Mesenchymal stem cell (in vitro differentiated cells and primary cell): ENCODE results near the gene LST1.

Experiments
- DNase-seq: peaks from one replicate; pipeline ENCODE4 v3.0.0-alpha.2; 2013
- H2AFZ ChIP-seq: one replicate; pipeline ENCODE4 v1.6.1; 2013; ENCODE audit warnings: low read depth, mild to moderate bottlenecking, control low read depth, inconsistent platforms, low read length, moderate library complexity
- H2AK5ac ChIP-seq: 2 replicates; pipeline ENCODE4 v1.6.1; 2013; ENCODE audit warnings: low read length, moderate library complexity, mild to moderate bottlenecking, inconsistent platforms; ENCODE audit not compliant: severe bottlenecking
- H2BK120ac ChIP-seq: one replicate; pipeline ENCODE4 v1.6.1; 2013; ENCODE audit warnings: low read depth, mild to moderate bottlenecking, inconsistent platforms, low read length, moderate library complexity
- H2BK12ac ChIP-seq, 2 experiments: one replicate each; pipeline ENCODE4 v1.6.1; 2013; ENCODE audit warnings: inconsistent platforms in 2 of 2, low read length in 2 of 2, mild to moderate bottlenecking in 2 of 2, moderate library complexity in 2 of 2, control low read depth in 1 of 2
- H2BK15ac ChIP-seq: one replicate; pipeline ENCODE4 v1.6.1; 2013; ENCODE audit warnings: mild to moderate bottlenecking, low read depth, inconsistent platforms; ENCODE audit not compliant: poor library complexity, severe bottlenecking
- H2BK5ac ChIP-seq: 2 replicates; pipeline ENCODE4 v1.6.1; 2013; ENCODE audit warnings: low read depth, mild to moderate bottlenecking, low read length, control low read depth, inconsistent platforms; ENCODE audit not compliant: poor library complexity, severe bottlenecking
- H3K14ac ChIP-seq, 2 experiments: one replicate each; pipeline ENCODE4 v1.6.1; 2013; ENCODE audit warnings: inconsistent platforms in 2 of 2, low read length in 2 of 2, control low read depth in 1 of 2, mild to moderate bottlenecking in 1 of 2, moderate library complexity in 1 of 2
- H3K18ac ChIP-seq, 2 experiments: one replicate each; pipeline ENCODE4 v1.6.1; 2013; ENCODE audit warnings: inconsistent platforms in 2 of 2, low read length in 2 of 2, control low read depth in 1 of 2, low read depth in 1 of 2, mild to moderate bottlenecking in 1 of 2
- H3K23ac ChIP-seq, 2 experiments: one replicate each; pipeline ENCODE4 v1.6.1; 2013; ENCODE audit warnings: inconsistent platforms in 2 of 2, low read length in 2 of 2, mild to moderate bottlenecking in 2 of 2, moderate library complexity in 2 of 2, control low read depth in 1 of 2
- H3K27ac ChIP-seq: 2 replicates; pipeline ENCODE4 v1.5.1; 2013; ENCODE audit warnings: mild to moderate bottlenecking, moderate library complexity, low read length, control low read depth, inconsistent platforms; ENCODE audit not compliant: poor library complexity, severe bottlenecking
- H3K27me3 ChIP-seq, 2 experiments: 2 replicates each; pipeline versions ENCODE4 v1.6.1 to v1.7.0; 2013; ENCODE audit warnings: low read length in 2 of 2, mild to moderate bottlenecking in 2 of 2, moderate library complexity in 2 of 2, control low read depth in 1 of 2, inconsistent platforms in 1 of 2; ENCODE audit not compliant: control insufficient read depth in 1 of 2, insufficient read depth in 1 of 2
- H3K36me3 ChIP-seq, 2 experiments: 2 replicates each; pipeline versions ENCODE4 v1.6.1 to v1.7.0; 2013; ENCODE audit warnings: low read length in 2 of 2, control low read depth in 1 of 2, inconsistent platforms in 1 of 2, low read depth in 1 of 2, mild to moderate bottlenecking in 1 of 2; ENCODE audit not compliant: insufficient read depth in 2 of 2, control insufficient read depth in 1 of 2
- H3K4ac ChIP-seq, 2 experiments: one replicate each; pipeline ENCODE4 v1.6.1; 2013; ENCODE audit warnings: inconsistent platforms in 2 of 2, low read length in 2 of 2, mild to moderate bottlenecking in 2 of 2, moderate library complexity in 2 of 2, control low read depth in 1 of 2, low read depth in 1 of 2
- H3K4me1 ChIP-seq: 2 replicates; pipeline ENCODE4 v1.6.1; 2013; ENCODE audit warnings: low read depth, low read length, control low read depth; ENCODE audit not compliant: control insufficient read depth, insufficient read depth
- H3K4me2 ChIP-seq: 2 replicates; pipeline ENCODE4 v1.6.1; 2013; ENCODE audit warnings: low read length, mild to moderate bottlenecking, inconsistent platforms; ENCODE audit not compliant: poor library complexity, severe bottlenecking
- H3K4me3 ChIP-seq, 2 experiments: 2 replicates each; pipeline versions ENCODE4 v1.5.1 to v1.7.0; 2013; ENCODE audit warnings: low read length in 2 of 2, mild to moderate bottlenecking in 2 of 2, control low read depth in 1 of 2, low read depth in 1 of 2; ENCODE audit not compliant: insufficient read depth in 1 of 2
- H3K79me1 ChIP-seq: replicated peaks from 2 replicates; pipeline ENCODE4 v1.6.1; 2013; ENCODE audit warnings: mild to moderate bottlenecking, control low read depth, low read length, inconsistent platforms; ENCODE audit not compliant: poor library complexity, severe bottlenecking
- H3K9ac ChIP-seq: 2 replicates; pipeline ENCODE4 v1.7.0; 2013; ENCODE audit warnings: mild to moderate bottlenecking, low read length, moderate library complexity
- H3K9me3 ChIP-seq: 2 replicates; pipeline ENCODE4 v1.7.0; 2013; ENCODE audit warnings: mild to moderate bottlenecking, low read length; ENCODE audit not compliant: control insufficient read depth
- H4K8ac ChIP-seq: one replicate; pipeline ENCODE4 v1.6.1; 2013; ENCODE audit warnings: inconsistent platforms, mild to moderate bottlenecking, low read length, moderate library complexity
- H4K91ac ChIP-seq: one replicate; pipeline ENCODE4 v1.6.1; 2013; ENCODE audit warnings: mild to moderate bottlenecking, low read length, inconsistent platforms
- WGBS: methylation state at CpG from one replicate; pipeline ENCODE4 v1.1.7; 2013; ENCODE audit warnings: mixed read lengths; 5-methylcytosine and 5-hydroxymethylcytosine counted together

Gene LST1

GRCh38 chr6:31546339-31546957 is 39.6 kb upstream of the LST1 start, which contains the start of gene ATP6V1G2:
TSS of gene ATP6V1G2 (minus strand) at chr6:31546608. CDS start at chr6:31546559, 49 bp downstream.
- WGBS, result 7% methylated on average over 11 of the region's 11 CpGs
- H3K4me3 ChIP-seq, result peak within 1 kb of the TSS; percentile 44 to 77
- peak within 1 kb of the TSS; percentile 95 for H3K9ac ChIP-seq
- peaks cover 35% of the 10 kb centered on the region for H3K79me1 ChIP-seq
- H2BK120ac ChIP-seq, result no peak within 1 kb of the TSS
- H2BK5ac ChIP-seq, result no peak within 1 kb of the TSS
- peaks cover 16 to 34% of the 10 kb centered on the region in 2 experiments for H3K36me3 ChIP-seq
- no peaks in the 10 kb centered on the region for H3K9me3 ChIP-seq
- peak within 1 kb of the TSS; percentile 4 for H4K91ac ChIP-seq
- H3K23ac ChIP-seq, result no peak within 1 kb of the TSS
- H3K4ac ChIP-seq, result peak within 1 kb of the TSS in 1 of 2 experiments; percentile 56
- peak within 1 kb of the TSS; percentile 82 for H3K4me2 ChIP-seq
- no peak within 1 kb of the TSS for H2AFZ ChIP-seq
- DNase-seq, result peak; percentile 92
- no peaks in the 10 kb centered on the region for H3K27me3 ChIP-seq
- peak within 1 kb of the TSS; percentile 41 for H2AK5ac ChIP-seq
- peaks cover 17% of the 10 kb centered on the region for H3K4me1 ChIP-seq
- H3K18ac ChIP-seq, result peak within 1 kb of the TSS in 1 of 2 experiments; percentile 12
- H3K27ac ChIP-seq, result peak within 1 kb of the TSS; percentile 75
- H2BK12ac ChIP-seq, result peak within 1 kb of the TSS; percentile 9 to 31
- peak within 1 kb of the TSS; percentile 75 for H4K8ac ChIP-seq
- H3K14ac ChIP-seq, result no peak within 1 kb of the TSS
- H2BK15ac ChIP-seq, result no peak within 1 kb of the TSS

DNA sequence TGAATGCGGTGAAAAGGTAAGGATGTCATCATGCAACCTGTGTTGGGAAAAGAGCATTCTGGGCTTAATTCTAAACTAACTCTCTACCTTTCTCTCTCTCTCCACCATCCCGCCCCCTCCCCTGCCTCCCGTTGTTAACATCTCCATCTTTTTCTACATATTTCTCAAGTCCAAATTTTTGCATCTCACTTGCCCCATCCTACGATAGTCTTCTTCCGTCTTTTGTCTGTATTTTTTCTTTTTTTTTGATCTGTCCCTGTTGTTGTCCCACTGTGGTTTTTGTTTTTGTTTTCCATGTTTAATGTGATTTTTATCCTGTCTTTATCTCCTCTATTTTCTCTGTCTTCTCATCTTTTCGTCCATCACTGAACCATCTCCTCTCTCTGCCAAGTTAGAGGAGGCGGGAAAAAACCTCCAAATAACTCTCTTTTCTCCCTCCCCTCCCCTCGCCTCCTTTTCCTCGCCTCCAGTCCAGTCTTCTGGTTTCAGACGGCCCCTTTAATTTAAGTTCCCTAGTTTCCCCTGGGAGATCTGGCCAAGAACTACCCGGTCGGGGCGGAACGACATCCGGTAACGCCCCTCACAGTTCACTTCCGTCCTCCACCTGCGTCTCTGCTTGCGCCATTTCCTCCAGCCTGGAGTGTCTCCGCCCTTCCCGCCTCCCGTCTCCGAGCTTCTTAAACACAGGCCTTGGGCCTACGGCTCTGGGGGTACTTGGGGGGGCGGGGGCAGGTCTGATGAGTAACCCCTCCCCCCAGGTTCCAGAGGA is 38.9 kb upstream of the LST1 start, which contains the start of gene NFKBIL1:
Gene NFKBIL1, plus strand, starts transcription at position 651 of the 769 bp plus-strand sequence. Its CDS starts 87 bp downstream, at position 738.
- peak within 1 kb of the TSS; percentile 60 for H2BK15ac ChIP-seq
- peak; percentile 98 for DNase-seq
- peak within 1 kb of the TSS; percentile 57 to 75 for H2BK12ac ChIP-seq
- H3K18ac ChIP-seq, result peak within 1 kb of the TSS; percentile 52 to 55
- H4K91ac ChIP-seq, result peak within 1 kb of the TSS; percentile 96
- H2BK120ac ChIP-seq, result peak within 1 kb of the TSS; percentile 52
- no peak within 1 kb of the TSS for H3K14ac ChIP-seq
- H2AK5ac ChIP-seq, result peak within 1 kb of the TSS; percentile 54
- peak within 1 kb of the TSS; percentile 44 to 77 for H3K4me3 ChIP-seq
- H2AFZ ChIP-seq, result no peak within 1 kb of the TSS
- H3K4ac ChIP-seq, result peak within 1 kb of the TSS; percentile 5 to 92
- no peak within 1 kb of the TSS for H2BK5ac ChIP-seq
- no peaks in the 10 kb centered on the region for H3K9me3 ChIP-seq
- H3K4me2 ChIP-seq, result peak within 1 kb of the TSS; percentile 82
- peak within 1 kb of the TSS; percentile 98 for H4K8ac ChIP-seq
- peak within 1 kb of the TSS; percentile 95 for H3K9ac ChIP-seq
- peaks cover 17% of the 10 kb centered on the region for H3K4me1 ChIP-seq
- H3K27me3 ChIP-seq, result no peaks in the 10 kb centered on the region
- peak within 1 kb of the TSS; percentile 75 for H3K27ac ChIP-seq
- peaks cover 35% of the 10 kb centered on the region for H3K79me1 ChIP-seq
- H3K36me3 ChIP-seq, result peaks cover 21 to 34% of the 10 kb centered on the region in 2 experiments
- WGBS, result under 1% methylated on average over 17 of the region's 25 CpGs
- no peak within 1 kb of the TSS for H3K23ac ChIP-seq

GRCh38 chr6:31547727-31548543 is 38.1 kb upstream of the LST1 start:
- H3K4me3 ChIP-seq, result peak overlapping the region; percentile 44 to 77
- H4K8ac ChIP-seq, result peak overlapping the region; percentile 98
- H3K27me3 ChIP-seq, result no peaks in the 10 kb centered on the region
- peaks cover 22 to 34% of the 10 kb centered on the region in 2 experiments for H3K36me3 ChIP-seq
- H2BK120ac ChIP-seq, result peak overlapping the region; percentile 52
- H3K4ac ChIP-seq, result peak overlapping the region; percentile 5 to 92
- peaks cover 13% of the 10 kb centered on the region for H3K4me1 ChIP-seq
- peak overlapping the region; percentile 57 to 75 for H2BK12ac ChIP-seq
- H3K9ac ChIP-seq, result peak overlapping the region; percentile 95
- no peak for DNase-seq
- peaks cover 34% of the 10 kb centered on the region for H3K79me1 ChIP-seq
- peak overlapping the region; percentile 60 for H2BK15ac ChIP-seq
- no peaks in the 10 kb centered on the region for H3K9me3 ChIP-seq
- H4K91ac ChIP-seq, result peak overlapping the region; percentile 96
- no peak overlapping the region for H3K14ac ChIP-seq
- peak overlapping the region; percentile 52 to 55 for H3K18ac ChIP-seq
- WGBS, result 91% methylated on average over 21 of the region's 24 CpGs
- H3K4me2 ChIP-seq, result peak overlapping the region; percentile 53
- H3K27ac ChIP-seq, result no peak overlapping the region
- H2AFZ ChIP-seq, result no peak overlapping the region
- H2AK5ac ChIP-seq, result peak overlapping the region; percentile 54
- H2BK5ac ChIP-seq, result no peak overlapping the region
- H3K23ac ChIP-seq, result no peak overlapping the region
